ENCODE measurements around the gene VPS45.

The VPS45 gene

GRCh38 chr1:150028322-150028721 lies 39.3 kb upstream of the VPS45 start:
- no peak overlapping the region for H3K4me3 ChIP-seq (replicated peaks; ENCODE audit: insufficient read depth, low read length)
- DNase-seq (ENCODE audit: low read depth in 1 of 2, low spot score in 1 of 2) = no peak
- no peak overlapping the region for H3K27ac ChIP-seq (replicated peaks)
- TF ChIP-seq CTCF (IDR thresholded peaks at IDR 0.05; ENCODE audit: insufficient read depth, low read length) (no peak), GABPA (IDR thresholded peaks at IDR 0.05; ENCODE audit: low read depth) (no peak), POLR2AphosphoS5 (IDR thresholded peaks at IDR 0.05; ENCODE audit: low read depth) (no peak), SPI1 (IDR thresholded peaks at IDR 0.05; ENCODE audit: borderline replicate concordance, low read depth) (no peak), REST (IDR thresholded peaks at IDR 0.05; ENCODE audit: insufficient replicate concordance, low read depth) (no peak)
- no peaks in the 10 kb centered on the region for H3K27me3 ChIP-seq (ENCODE audit: insufficient read depth, poor library complexity, severe bottlenecking)

- no peak overlapping the region for H3K4me3 ChIP-seq (replicated peaks; ENCODE audit: insufficient read depth, low read length)
- DNase-seq (ENCODE audit: low read depth in 1 of 2, low spot score in 1 of 2) = no peak
- TF ChIP-seq REST (IDR thresholded peaks at IDR 0.05; ENCODE audit: insufficient replicate concordance, low read depth) (no peak), SPI1 (IDR thresholded peaks at IDR 0.05; ENCODE audit: borderline replicate concordance, low read depth) (no peak), POLR2AphosphoS5 (IDR thresholded peaks at IDR 0.05; ENCODE audit: low read depth) (no peak), CTCF (IDR thresholded peaks at IDR 0.05; ENCODE audit: insufficient read depth, low read length) (no peak), GABPA (IDR thresholded peaks at IDR 0.05; ENCODE audit: low read depth) (no peak)
- H3K27ac ChIP-seq (replicated peaks) = no peak overlapping the region
- H3K27me3 ChIP-seq (ENCODE audit: insufficient read depth, poor library complexity, severe bottlenecking) = no peaks in the 10 kb centered on the region
Measured at GRCh38 chr1:150034336-150034735, 33.2 kb upstream of the VPS45 start.

GRCh38 chr1:150049926-150050325 lies 17.6 kb upstream of the VPS45 start:
- H3K27ac ChIP-seq (replicated peaks) = no peak overlapping the region
- TF ChIP-seq REST (IDR thresholded peaks at IDR 0.05; ENCODE audit: insufficient replicate concordance, low read depth) (no peak), SPI1 (IDR thresholded peaks at IDR 0.05; ENCODE audit: borderline replicate concordance, low read depth) (no peak), GABPA (IDR thresholded peaks at IDR 0.05; ENCODE audit: low read depth) (no peak), CTCF (IDR thresholded peaks at IDR 0.05; ENCODE audit: insufficient read depth, low read length) (no peak), POLR2AphosphoS5 (IDR thresholded peaks at IDR 0.05; ENCODE audit: low read depth) (no peak)
- no peak for DNase-seq (ENCODE audit: low read depth in 1 of 2, low spot score in 1 of 2)
- no peak overlapping the region for H3K4me3 ChIP-seq (replicated peaks; ENCODE audit: insufficient read depth, low read length)
- no peaks in the 10 kb centered on the region for H3K27me3 ChIP-seq (ENCODE audit: insufficient read depth, poor library complexity, severe bottlenecking)
